Astrocyte (in vitro differentiated cells and primary cell): ENCODE measurements around the gene STUM. TPM values are rescaled to one million over a fixed set of nuclear protein-coding genes. Genes with fewer than 3 reads are reported as not detected.

ENCODE experiments used
- DNase-seq: peaks from one replicate; pipeline ENCODE4 v3.0.0-alpha.2; 2010; ENCODE audit warnings: low read depth
- FAIRE-seq: peaks from 2 replicates; lab custom pipeline; 2011; peaks lifted over from hg19 to GRCh38; lab: Jason Lieb, UNC
- H2AFZ ChIP-seq: 2 replicates; pipeline ENCODE4 v1.6.0; 2012; ENCODE audit warnings: low read depth, low read length, inconsistent platforms
- H3K27ac ChIP-seq: 2 replicates; pipeline ENCODE4 v1.5.1; 2011; ENCODE audit warnings: low read depth, low read length, inconsistent platforms
- H3K27me3 ChIP-seq: 2 replicates; pipeline ENCODE4 v1.6.0; 2011; ENCODE audit warnings: low read length, inconsistent platforms; ENCODE audit not compliant: insufficient read depth
- H3K36me3 ChIP-seq: 2 replicates; pipeline ENCODE4 v1.5.1; 2011; ENCODE audit warnings: low read length, inconsistent platforms; ENCODE audit not compliant: insufficient read depth
- H3K4me1 ChIP-seq: 2 replicates; pipeline ENCODE4 v1.5.1; 2011; ENCODE audit warnings: low read length, inconsistent platforms; ENCODE audit not compliant: insufficient read depth
- H3K4me2 ChIP-seq: 2 replicates; pipeline ENCODE4 v1.6.0; 2012; ENCODE audit warnings: low read length, inconsistent platforms
- H3K4me3 ChIP-seq: 2 replicates; pipeline ENCODE4 v1.5.1; 2011; ENCODE audit warnings: low read depth, mild to moderate bottlenecking, low read length, inconsistent platforms; ENCODE audit not compliant: insufficient read depth
- H3K79me2 ChIP-seq: 2 replicates; pipeline ENCODE4 v1.6.0; 2012; ENCODE audit warnings: mild to moderate bottlenecking, low read length, inconsistent platforms; ENCODE audit not compliant: insufficient read depth
- H3K9ac ChIP-seq: 2 replicates; pipeline ENCODE4 v1.6.0; 2012; ENCODE audit warnings: mild to moderate bottlenecking, low read length, inconsistent platforms
- H3K9me3 ChIP-seq: 2 replicates; pipeline ENCODE4 v1.5.1; 2012; ENCODE audit warnings: low read depth, mild to moderate bottlenecking, low read length, inconsistent platforms; ENCODE audit not compliant: insufficient read depth
- H4K20me1 ChIP-seq: 2 replicates; pipeline ENCODE4 v1.6.0; 2012; ENCODE audit warnings: low read length, inconsistent platforms; ENCODE audit not compliant: insufficient read depth
- H3K27ac Mint-ChIP-seq: one replicate; pipeline ENCODE4 v1.8.0; 2021; ENCODE audit warnings: mild to moderate bottlenecking, mixed read lengths; ENCODE audit not compliant: unreplicated experiment
- H3K27me3 Mint-ChIP-seq: one replicate; pipeline ENCODE4 v1.8.0; 2021; ENCODE audit warnings: low read depth, mixed read lengths; ENCODE audit not compliant: unreplicated experiment
- H3K36me3 Mint-ChIP-seq: one replicate; pipeline ENCODE4 v1.8.0; 2021; ENCODE audit warnings: low read depth, mixed read lengths; ENCODE audit not compliant: unreplicated experiment
- H3K4me1 Mint-ChIP-seq: one replicate; pipeline ENCODE4 v1.8.0; 2021; ENCODE audit warnings: low read depth, mixed read lengths; ENCODE audit not compliant: unreplicated experiment
- H3K4me3 Mint-ChIP-seq: one replicate; pipeline ENCODE4 v1.8.0; 2021; ENCODE audit warnings: mild to moderate bottlenecking, moderate library complexity, mixed read lengths; ENCODE audit not compliant: unreplicated experiment
- H3K9me3 Mint-ChIP-seq: one replicate; pipeline ENCODE4 v1.8.0; 2021; ENCODE audit warnings: mild to moderate bottlenecking, mixed read lengths; ENCODE audit not compliant: unreplicated experiment
- CTCF ChIP-seq: IDR thresholded peaks from 2 replicates; pipeline ENCODE4 v1.5.1; 2011; ENCODE audit warnings: low read depth, mild to moderate bottlenecking, inconsistent platforms, low read length, moderate library complexity; ENCODE audit not compliant: insufficient read depth
- EZH2 ChIP-seq: IDR thresholded peaks from 2 replicates; pipeline ENCODE4 v1.6.1; 2012; ENCODE audit warnings: mild to moderate bottlenecking, low read length, inconsistent platforms; ENCODE audit not compliant: insufficient read depth
- total RNA-seq: library from RNA; stranded (reverse); gene quantifications from 2 replicates; pipeline ENCODE4 v1.2.1, GENCODE V29; 2021

Gene STUM
- total RNA-seq, 1 donor from 2014 or later = not detected

- FAIRE-seq = peak; percentile 73
- no peaks in the 10 kb centered on the region for H3K9me3 Mint-ChIP-seq
- Histone ChIP-seq H3K27ac (peak overlapping the region; percentile 9), H2AFZ (peak overlapping the region; percentile 5), H3K4me2 (peak overlapping the region; percentile 57), H4K20me1 (no peaks in the 10 kb centered on the region), H3K4me3 (no peak overlapping the region), H3K9me3 (no peaks in the 10 kb centered on the region), H3K27me3 (no peaks in the 10 kb centered on the region), H3K9ac (peak overlapping the region; percentile 23), H3K36me3 (no peaks in the 10 kb centered on the region), H3K79me2 (no peaks in the 10 kb centered on the region), H3K4me1 (peaks cover 49% of the 10 kb centered on the region)
- TF ChIP-seq CTCF (no peak), EZH2 (no peak)
- peak; percentile 90 for DNase-seq
- H3K27me3 Mint-ChIP-seq = no peaks in the 10 kb centered on the region
- H3K4me3 Mint-ChIP-seq = no peak overlapping the region
- peaks cover 50% of the 10 kb centered on the region for H3K4me1 Mint-ChIP-seq
- peak overlapping the region; percentile 51 for H3K27ac Mint-ChIP-seq
- no peaks in the 10 kb centered on the region for H3K36me3 Mint-ChIP-seq
These were observed 108.2 kb downstream of the STUM start for GRCh38 chr1:226656601-226657277.

- no peak for FAIRE-seq
These were observed 109.5 kb downstream of the STUM start for GRCh38 chr1:226657895-226658545.

More at GRCh38 chr1:226657895-226658545, 109.5 kb downstream of the STUM start:
- H2AFZ ChIP-seq = no peak overlapping the region
- Mint-ChIP-seq H3K36me3 (no peaks in the 10 kb centered on the region), H3K27me3 (no peaks in the 10 kb centered on the region), H3K9me3 (no peaks in the 10 kb centered on the region), H3K27ac (peak overlapping the region; percentile 24), H3K4me1 (peaks cover 63% of the 10 kb centered on the region), H3K4me3 (no peak overlapping the region)
- no peak overlapping the region for H3K4me3 ChIP-seq
- no peaks in the 10 kb centered on the region for H3K27me3 ChIP-seq
- no peak overlapping the region for H3K27ac ChIP-seq
- no peak for DNase-seq
- H3K9ac ChIP-seq = peak overlapping the region; percentile 22
- no peaks in the 10 kb centered on the region for H3K36me3 ChIP-seq
- TF ChIP-seq CTCF (no peak), EZH2 (no peak)
- peaks cover 62% of the 10 kb centered on the region for H3K4me1 ChIP-seq
- H3K79me2 ChIP-seq = no peaks in the 10 kb centered on the region
- no peak overlapping the region for H3K4me2 ChIP-seq
- H4K20me1 ChIP-seq = no peaks in the 10 kb centered on the region
- H3K9me3 ChIP-seq = no peaks in the 10 kb centered on the region
